Chondrocyte (in vitro differentiated cells): ENCODE measurements around the gene YIPF1. TPM values are rescaled to one million over a fixed set of nuclear protein-coding genes. Genes with fewer than 3 reads are reported as not detected.

Experiments used
- DNase-seq: peaks from one replicate; pipeline ENCODE4 v3.0.0; 2021; ENCODE audit warnings: mixed read lengths, low spot score
- H3K27ac Mint-ChIP-seq: one replicate; pipeline ENCODE4 v1.8.0; 2021; ENCODE audit warnings: mild to moderate bottlenecking, moderate library complexity, mixed read lengths; ENCODE audit not compliant: unreplicated experiment
- H3K27me3 Mint-ChIP-seq: 2 replicates; pipeline ENCODE4 v1.8.0; 2021; ENCODE audit warnings: low read depth, mixed read lengths
- H3K36me3 Mint-ChIP-seq: 2 replicates; pipeline ENCODE4 v1.8.0; 2021; ENCODE audit warnings: low read depth, mixed read lengths
- H3K4me1 Mint-ChIP-seq: 2 replicates; pipeline ENCODE4 v1.8.0; 2021; ENCODE audit warnings: low read depth, mild to moderate bottlenecking, mixed read lengths
- H3K4me3 Mint-ChIP-seq: one replicate; pipeline ENCODE4 v1.8.0; 2021; ENCODE audit warnings: mild to moderate bottlenecking, moderate library complexity, mixed read lengths; ENCODE audit not compliant: unreplicated experiment
- H3K9me3 Mint-ChIP-seq: 2 replicates; pipeline ENCODE4 v1.8.0; 2021; ENCODE audit warnings: low read depth, mixed read lengths
- total RNA-seq: library from RNA; stranded (reverse); gene quantifications from 3 replicates; pipeline ENCODE4 v1.2.1, GENCODE V29; 2021
- TF ChIP-seq, protein P1 (sequence below): fragments of 200-600 bp; sonication (generic); IDR thresholded peaks from 2 replicates; pipeline ENCODE4 v1.5.0; 2021; ENCODE audit warnings: antibody characterized with exemption, mild to moderate bottlenecking, moderate library complexity

The YIPF1 gene
- total RNA-seq, 1 donor from 2014 or later = 18.1 TPM

DNA sequence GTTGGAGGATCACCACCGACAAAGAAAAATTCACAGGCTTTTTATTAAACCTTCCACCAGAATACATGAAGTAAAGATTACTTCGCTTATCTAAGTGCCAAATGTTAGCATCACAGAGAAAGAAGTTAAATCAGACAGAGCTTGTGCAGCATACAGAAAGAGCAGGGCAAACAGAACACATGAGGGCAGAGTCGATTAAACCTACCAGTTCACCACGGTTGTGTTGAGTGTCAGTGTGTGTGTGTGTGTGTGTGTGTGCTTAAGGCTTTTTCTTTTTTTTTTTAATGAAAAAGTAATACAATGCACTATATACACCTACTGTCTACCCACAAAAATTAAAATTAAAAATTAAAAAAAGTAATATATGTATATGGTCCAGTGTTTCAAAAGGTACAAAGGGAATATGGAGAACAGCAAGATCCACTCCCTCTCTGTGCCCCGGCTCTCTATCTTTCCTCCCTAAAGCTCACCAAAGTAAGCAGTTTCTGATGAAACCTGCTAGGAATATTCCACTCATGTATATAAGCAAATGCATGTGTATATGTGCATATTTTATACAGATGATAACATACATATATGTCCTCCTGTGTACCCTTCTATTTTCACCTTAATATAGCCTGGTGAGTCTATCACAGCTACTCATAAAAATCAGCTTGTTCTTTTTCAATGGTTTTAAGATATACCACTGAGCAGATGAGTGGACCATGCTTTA is 17.7 kb downstream of the YIPF1 start:
- no peak overlapping the region for H3K27ac Mint-ChIP-seq
- no peaks in the 10 kb centered on the region for H3K4me1 Mint-ChIP-seq
- TF ChIP-seq, protein P1, sequence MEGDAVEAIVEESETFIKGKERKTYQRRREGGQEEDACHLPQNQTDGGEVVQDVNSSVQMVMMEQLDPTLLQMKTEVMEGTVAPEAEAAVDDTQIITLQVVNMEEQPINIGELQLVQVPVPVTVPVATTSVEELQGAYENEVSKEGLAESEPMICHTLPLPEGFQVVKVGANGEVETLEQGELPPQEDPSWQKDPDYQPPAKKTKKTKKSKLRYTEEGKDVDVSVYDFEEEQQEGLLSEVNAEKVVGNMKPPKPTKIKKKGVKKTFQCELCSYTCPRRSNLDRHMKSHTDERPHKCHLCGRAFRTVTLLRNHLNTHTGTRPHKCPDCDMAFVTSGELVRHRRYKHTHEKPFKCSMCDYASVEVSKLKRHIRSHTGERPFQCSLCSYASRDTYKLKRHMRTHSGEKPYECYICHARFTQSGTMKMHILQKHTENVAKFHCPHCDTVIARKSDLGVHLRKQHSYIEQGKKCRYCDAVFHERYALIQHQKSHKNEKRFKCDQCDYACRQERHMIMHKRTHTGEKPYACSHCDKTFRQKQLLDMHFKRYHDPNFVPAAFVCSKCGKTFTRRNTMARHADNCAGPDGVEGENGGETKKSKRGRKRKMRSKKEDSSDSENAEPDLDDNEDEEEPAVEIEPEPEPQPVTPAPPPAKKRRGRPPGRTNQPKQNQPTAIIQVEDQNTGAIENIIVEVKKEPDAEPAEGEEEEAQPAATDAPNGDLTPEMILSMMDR = no peak
- H3K4me3 Mint-ChIP-seq = no peak overlapping the region
- no peak for DNase-seq
- H3K36me3 Mint-ChIP-seq = peaks cover 24% of the 10 kb centered on the region
- H3K9me3 Mint-ChIP-seq = no peaks in the 10 kb centered on the region
- H3K27me3 Mint-ChIP-seq = no peaks in the 10 kb centered on the region

DNA sequence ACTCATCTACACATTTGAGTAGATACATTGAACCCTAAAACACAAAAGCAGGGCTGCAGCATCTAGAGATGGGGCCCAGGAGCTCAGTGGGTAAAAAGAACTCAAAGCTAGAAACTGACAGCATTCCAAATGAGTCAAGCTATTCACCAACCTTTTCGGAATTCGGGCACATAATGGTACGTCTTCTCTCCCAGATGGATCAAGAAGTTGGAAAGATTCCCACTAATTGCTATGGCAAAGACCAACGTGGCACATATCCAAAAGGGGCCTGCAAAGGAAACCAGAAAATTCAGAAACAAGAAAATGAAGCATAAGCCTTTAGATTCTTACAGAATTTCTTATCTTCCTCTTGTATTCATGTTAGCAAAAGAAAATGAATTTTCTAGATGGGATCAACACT is 18.4 kb downstream of the YIPF1 start:
- Mint-ChIP-seq H3K27ac (no peak overlapping the region), H3K9me3 (no peaks in the 10 kb centered on the region), H3K4me3 (no peak overlapping the region), H3K36me3 (peaks cover 23% of the 10 kb centered on the region), H3K4me1 (no peaks in the 10 kb centered on the region), H3K27me3 (no peaks in the 10 kb centered on the region)
- TF ChIP-seq, protein P1 = no peak
- no peak for DNase-seq

DNA sequence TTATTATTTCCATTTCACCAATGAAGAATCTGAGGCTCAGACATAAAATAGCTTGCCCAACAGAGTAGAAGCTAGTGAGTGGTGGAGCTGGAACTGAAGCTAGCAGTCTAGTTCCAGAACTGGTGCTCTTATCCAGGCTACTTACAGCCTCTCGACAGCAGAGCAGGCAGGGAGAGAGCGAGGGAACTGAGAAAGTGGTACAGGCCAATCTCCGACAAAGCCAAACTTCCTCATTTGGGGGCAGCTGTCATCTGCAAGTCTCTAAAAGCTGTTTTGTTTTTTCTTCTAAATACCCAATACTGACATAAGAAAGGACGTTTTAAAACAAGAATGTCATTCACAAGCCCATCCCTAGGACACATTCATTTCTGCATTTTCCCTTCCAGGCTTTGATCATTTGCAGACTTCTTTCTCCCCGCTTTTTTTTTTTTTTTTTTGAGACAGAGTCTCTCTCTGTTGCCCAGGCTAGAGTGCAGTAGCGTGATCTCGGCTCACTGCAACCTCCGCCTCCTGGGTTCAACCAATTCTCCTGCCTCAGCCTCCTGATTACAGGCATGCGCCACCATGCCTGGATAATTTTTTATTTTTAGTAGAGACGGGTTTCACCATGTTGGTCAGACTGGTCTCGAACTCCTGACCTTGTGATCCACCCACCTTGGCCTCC is 20.0 kb downstream of the YIPF1 start:
- TF ChIP-seq, protein P1 = no peak
- H3K4me1 Mint-ChIP-seq = no peaks in the 10 kb centered on the region
- no peak for DNase-seq
- no peak overlapping the region for H3K4me3 Mint-ChIP-seq
- no peak overlapping the region for H3K27ac Mint-ChIP-seq
- H3K36me3 Mint-ChIP-seq = peaks cover 20% of the 10 kb centered on the region
- H3K9me3 Mint-ChIP-seq = no peaks in the 10 kb centered on the region
- H3K27me3 Mint-ChIP-seq = no peaks in the 10 kb centered on the region

DNA sequence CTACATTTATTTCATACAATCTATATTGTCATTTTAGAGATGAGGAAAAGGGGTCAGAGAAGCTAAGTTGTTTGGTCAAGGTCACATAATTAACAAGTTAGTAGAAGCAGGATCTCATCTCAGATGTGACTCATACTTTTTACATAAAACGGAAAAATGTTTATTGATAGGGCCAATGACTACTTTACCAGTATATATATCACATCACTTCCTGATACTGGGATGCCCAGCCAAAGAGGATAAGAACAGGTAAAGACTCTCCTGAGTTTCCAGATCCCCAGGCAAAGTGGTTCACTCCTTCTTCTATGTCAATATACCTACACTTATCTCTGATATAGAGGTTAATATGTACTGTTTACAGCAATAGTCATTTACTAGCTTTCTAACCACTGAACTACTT is 21.0 kb downstream of the YIPF1 start:
- H3K9me3 Mint-ChIP-seq = no peaks in the 10 kb centered on the region
- H3K36me3 Mint-ChIP-seq = peaks cover 20% of the 10 kb centered on the region
- TF ChIP-seq, protein P1 = no peak
- no peak overlapping the region for H3K4me3 Mint-ChIP-seq
- H3K27ac Mint-ChIP-seq = no peak overlapping the region
- no peak for DNase-seq
- no peaks in the 10 kb centered on the region for H3K4me1 Mint-ChIP-seq
- no peaks in the 10 kb centered on the region for H3K27me3 Mint-ChIP-seq

DNA sequence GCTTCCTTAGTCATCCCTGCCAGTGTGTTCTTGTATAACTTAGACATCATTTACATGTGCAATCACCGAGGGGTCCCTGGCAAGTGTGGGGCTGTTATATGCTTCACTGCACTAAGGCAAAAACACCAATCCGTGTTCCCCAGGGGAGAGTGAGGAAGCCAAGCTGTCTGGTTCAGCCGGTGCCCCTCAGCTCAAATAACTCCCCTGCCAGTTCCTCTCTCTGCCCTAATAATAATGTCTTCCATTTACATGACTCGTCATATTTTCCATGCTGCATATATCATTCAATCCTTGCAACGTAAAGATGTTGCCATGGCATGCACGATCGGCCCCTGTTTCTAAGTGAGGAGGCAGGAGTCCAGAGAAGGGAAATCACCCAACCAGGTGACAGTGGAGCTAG is 27.1 kb downstream of the YIPF1 start:
- TF ChIP-seq, protein P1 = no peak
- DNase-seq = no peak
- Mint-ChIP-seq H3K36me3 (peaks cover 11% of the 10 kb centered on the region), H3K27me3 (no peaks in the 10 kb centered on the region), H3K4me3 (no peak overlapping the region), H3K27ac (no peak overlapping the region), H3K9me3 (no peaks in the 10 kb centered on the region), H3K4me1 (peaks cover 4% of the 10 kb centered on the region)
